Chondrocyte (in vitro differentiated cells): Measurements from ENCODE around the gene EPHA3. TPM values are rescaled to one million over a fixed set of nuclear protein-coding genes. Genes with fewer than 3 reads are reported as not detected.

Source experiments
- DNase-seq: peaks from one replicate; pipeline ENCODE4 v3.0.0; 2021; ENCODE audit warnings: mixed read lengths, low spot score
- H3K27ac Mint-ChIP-seq: one replicate; pipeline ENCODE4 v1.8.0; 2021; ENCODE audit warnings: mild to moderate bottlenecking, moderate library complexity, mixed read lengths; ENCODE audit not compliant: unreplicated experiment
- H3K27me3 Mint-ChIP-seq: 2 replicates; pipeline ENCODE4 v1.8.0; 2021; ENCODE audit warnings: low read depth, mixed read lengths
- H3K36me3 Mint-ChIP-seq: 2 replicates; pipeline ENCODE4 v1.8.0; 2021; ENCODE audit warnings: low read depth, mixed read lengths
- H3K4me1 Mint-ChIP-seq: 2 replicates; pipeline ENCODE4 v1.8.0; 2021; ENCODE audit warnings: low read depth, mild to moderate bottlenecking, mixed read lengths
- H3K4me3 Mint-ChIP-seq: one replicate; pipeline ENCODE4 v1.8.0; 2021; ENCODE audit warnings: mild to moderate bottlenecking, moderate library complexity, mixed read lengths; ENCODE audit not compliant: unreplicated experiment
- H3K9me3 Mint-ChIP-seq: 2 replicates; pipeline ENCODE4 v1.8.0; 2021; ENCODE audit warnings: low read depth, mixed read lengths
- CTCF ChIP-seq: fragments of 200-600 bp; sonication (generic); IDR thresholded peaks from 2 replicates; pipeline ENCODE4 v1.5.0; 2021; ENCODE audit warnings: antibody characterized with exemption, mild to moderate bottlenecking, moderate library complexity
- total RNA-seq: library from RNA; stranded (reverse); gene quantifications from 3 replicates; pipeline ENCODE4 v1.2.1, GENCODE V29; 2021

EPHA3 gene
- total RNA-seq, 1 donor from 2014 or later: 0.87 TPM

GRCh38 chr3:89250742-89251141 lies 143.3 kb downstream of the EPHA3 start:
- no peaks in the 10 kb centered on the region for H3K27me3 Mint-ChIP-seq
- H3K9me3 Mint-ChIP-seq: no peaks in the 10 kb centered on the region
- no peak for TF ChIP-seq CTCF
- H3K36me3 Mint-ChIP-seq: no peaks in the 10 kb centered on the region
- no peak for DNase-seq
- no peaks in the 10 kb centered on the region for H3K4me1 Mint-ChIP-seq
- no peak overlapping the region for H3K27ac Mint-ChIP-seq
- no peak overlapping the region for H3K4me3 Mint-ChIP-seq

- no peaks in the 10 kb centered on the region for H3K4me1 Mint-ChIP-seq
- H3K36me3 Mint-ChIP-seq: no peaks in the 10 kb centered on the region
- H3K27ac Mint-ChIP-seq: no peak overlapping the region
- no peaks in the 10 kb centered on the region for H3K27me3 Mint-ChIP-seq
- no peaks in the 10 kb centered on the region for H3K9me3 Mint-ChIP-seq
- DNase-seq: no peak
- TF ChIP-seq CTCF: no peak
- H3K4me3 Mint-ChIP-seq: no peak overlapping the region
Measured at GRCh38 chr3:89252016-89252415, 144.6 kb downstream of the EPHA3 start.

GRCh38 chr3:89252860-89253259 lies 145.4 kb downstream of the EPHA3 start:
- H3K27me3 Mint-ChIP-seq: no peaks in the 10 kb centered on the region
- no peaks in the 10 kb centered on the region for H3K36me3 Mint-ChIP-seq
- H3K4me3 Mint-ChIP-seq: no peak overlapping the region
- no peak overlapping the region for H3K27ac Mint-ChIP-seq
- no peak for TF ChIP-seq CTCF
- no peaks in the 10 kb centered on the region for H3K4me1 Mint-ChIP-seq
- DNase-seq: no peak
- no peaks in the 10 kb centered on the region for H3K9me3 Mint-ChIP-seq

GRCh38 chr3:89256395-89256794 lies 149.0 kb downstream of the EPHA3 start:
- no peak for DNase-seq
- no peak overlapping the region for H3K27ac Mint-ChIP-seq
- H3K4me1 Mint-ChIP-seq: no peaks in the 10 kb centered on the region
- H3K9me3 Mint-ChIP-seq: no peaks in the 10 kb centered on the region
- no peaks in the 10 kb centered on the region for H3K27me3 Mint-ChIP-seq
- no peak overlapping the region for H3K4me3 Mint-ChIP-seq
- no peak for TF ChIP-seq CTCF
- no peaks in the 10 kb centered on the region for H3K36me3 Mint-ChIP-seq

GRCh38 chr3:89256882-89257281 lies 149.5 kb downstream of the EPHA3 start:
- H3K9me3 Mint-ChIP-seq: no peaks in the 10 kb centered on the region
- H3K4me1 Mint-ChIP-seq: no peaks in the 10 kb centered on the region
- no peak for TF ChIP-seq CTCF
- no peak overlapping the region for H3K27ac Mint-ChIP-seq
- H3K4me3 Mint-ChIP-seq: no peak overlapping the region
- H3K27me3 Mint-ChIP-seq: no peaks in the 10 kb centered on the region
- H3K36me3 Mint-ChIP-seq: no peaks in the 10 kb centered on the region
- no peak for DNase-seq
